ENCODE data around the gene C3. TPM values are rescaled to one million over a fixed set of nuclear protein-coding genes. Genes with fewer than 3 reads are reported as not detected.

C3 gene
- total RNA-seq, 1 donor from 2014 or later, result 0.69 TPM

GRCh38 chr19:6718111-6718740 lies 2.2 kb downstream of the C3 start:
- Mint-ChIP-seq H3K27me3 (ENCODE audit: unreplicated experiment) (peaks cover 12% of the 10 kb centered on the region), H3K36me3 (ENCODE audit: unreplicated experiment) (peaks cover 6% of the 10 kb centered on the region), H3K4me1 (ENCODE audit: low read depth, unreplicated experiment) (peaks cover 3% of the 10 kb centered on the region), H3K4me3 (ENCODE audit: unreplicated experiment) (no peak overlapping the region), H3K27ac (ENCODE audit: unreplicated experiment) (no peak overlapping the region), H3K9me3 (ENCODE audit: unreplicated experiment) (peaks cover 2% of the 10 kb centered on the region)
- no peak for DNase-seq
- no peak for TF ChIP-seq CTCF (IDR thresholded peaks at IDR 0.05; ENCODE audit: partially characterized antibody, unreplicated experiment)

GRCh38 chr19:6717441-6717971 lies 2.9 kb downstream of the C3 start:
- no peak for DNase-seq
- Mint-ChIP-seq H3K36me3 (ENCODE audit: unreplicated experiment) (peaks cover 10% of the 10 kb centered on the region), H3K27ac (ENCODE audit: unreplicated experiment) (no peak overlapping the region), H3K4me3 (ENCODE audit: unreplicated experiment) (peak overlapping the region; percentile 15), H3K4me1 (ENCODE audit: low read depth, unreplicated experiment) (peaks cover 3% of the 10 kb centered on the region), H3K27me3 (ENCODE audit: unreplicated experiment) (peaks cover 12% of the 10 kb centered on the region), H3K9me3 (ENCODE audit: unreplicated experiment) (peaks cover 2% of the 10 kb centered on the region)
- no peak for TF ChIP-seq CTCF (IDR thresholded peaks at IDR 0.05; ENCODE audit: partially characterized antibody, unreplicated experiment)

GRCh38 chr19:6717036-6717435 lies 3.4 kb downstream of the C3 start:
- no peak for TF ChIP-seq CTCF (IDR thresholded peaks at IDR 0.05; ENCODE audit: partially characterized antibody, unreplicated experiment)
- Mint-ChIP-seq H3K4me3 (ENCODE audit: unreplicated experiment) (no peak overlapping the region), H3K36me3 (ENCODE audit: unreplicated experiment) (peaks cover 12% of the 10 kb centered on the region), H3K4me1 (ENCODE audit: low read depth, unreplicated experiment) (peaks cover 3% of the 10 kb centered on the region), H3K27ac (ENCODE audit: unreplicated experiment) (no peak overlapping the region), H3K27me3 (ENCODE audit: unreplicated experiment) (peaks cover 12% of the 10 kb centered on the region), H3K9me3 (ENCODE audit: unreplicated experiment) (peaks cover 2% of the 10 kb centered on the region)
- DNase-seq, result peak; percentile 41

DNA sequence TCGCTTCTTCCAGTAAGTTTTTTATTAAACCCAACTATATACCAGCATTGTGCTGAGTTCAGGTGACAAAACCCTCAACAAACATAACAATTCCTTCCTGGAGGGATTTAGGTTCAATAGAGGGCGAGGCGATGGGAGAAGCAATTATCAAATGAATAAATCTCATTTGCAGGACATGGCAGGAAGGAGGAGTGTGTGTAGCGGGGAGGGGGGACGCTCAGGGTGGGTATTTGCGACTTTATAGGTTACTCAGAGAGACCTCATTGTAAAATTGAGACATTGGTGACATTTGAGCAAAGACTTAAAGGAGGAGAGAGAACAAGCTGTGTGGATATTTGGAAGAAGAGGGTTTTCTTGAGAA lies 3.9 kb downstream of the C3 start:
- no peak overlapping the region for H3K4me3 Mint-ChIP-seq (ENCODE audit: unreplicated experiment)

More for the DNA sequence above, 3.9 kb downstream of the C3 start:
- no peak for TF ChIP-seq CTCF (IDR thresholded peaks at IDR 0.05; ENCODE audit: partially characterized antibody, unreplicated experiment)
- no peak for DNase-seq
- Mint-ChIP-seq H3K27me3 (ENCODE audit: unreplicated experiment) (peaks cover 12% of the 10 kb centered on the region), H3K4me1 (ENCODE audit: low read depth, unreplicated experiment) (peaks cover 4% of the 10 kb centered on the region), H3K27ac (ENCODE audit: unreplicated experiment) (no peak overlapping the region), H3K9me3 (ENCODE audit: unreplicated experiment) (peaks cover 2% of the 10 kb centered on the region), H3K36me3 (ENCODE audit: unreplicated experiment) (peaks cover 12% of the 10 kb centered on the region)

Data from glutamatergic neuron (in vitro differentiated cells).